Measurements from ENCODE around the gene SECISBP2L. TPM values are rescaled to one million over a fixed set of nuclear protein-coding genes. Genes with fewer than 3 reads are reported as not detected.
A peak's percentile ranks its signal among the peaks of the same experiment; 100 is the strongest.

SECISBP2L gene
- total RNA-seq, 4 donors from 2014 or later = 40.3 to 54.0 (median 44.0) TPM

DNA sequence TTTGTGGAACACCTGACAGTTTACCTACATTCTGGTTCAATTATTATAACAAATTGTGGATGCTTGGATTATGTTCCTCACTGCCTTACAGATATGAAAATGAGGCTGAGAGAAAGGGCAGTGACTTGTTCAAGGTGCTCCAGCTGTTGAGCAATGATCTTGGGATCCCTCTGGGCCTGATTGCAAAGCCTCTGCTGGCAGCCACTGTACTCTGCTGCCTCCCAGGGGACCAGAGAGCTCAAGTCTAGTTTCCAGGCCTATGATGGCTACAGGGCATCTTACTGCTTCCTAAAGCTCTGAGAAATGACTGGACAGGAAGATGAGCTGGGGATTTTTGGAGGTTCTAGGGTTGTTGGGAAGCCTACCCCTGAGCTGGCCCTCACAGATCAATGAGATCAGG lies 80.3 kb downstream of the SECISBP2L start:
- no peaks in the 10 kb centered on the region for H3K36me3 ChIP-seq
- TF ChIP-seq POLR2AphosphoS5 (IDR thresholded peaks at IDR 0.05) (no peak), EP300 (IDR thresholded peaks at IDR 0.05) (no peak), POLR2A (IDR thresholded peaks at IDR 0.05; ENCODE audit: low read depth) (no peak)
- TF ChIP-seq, protein P1, sequence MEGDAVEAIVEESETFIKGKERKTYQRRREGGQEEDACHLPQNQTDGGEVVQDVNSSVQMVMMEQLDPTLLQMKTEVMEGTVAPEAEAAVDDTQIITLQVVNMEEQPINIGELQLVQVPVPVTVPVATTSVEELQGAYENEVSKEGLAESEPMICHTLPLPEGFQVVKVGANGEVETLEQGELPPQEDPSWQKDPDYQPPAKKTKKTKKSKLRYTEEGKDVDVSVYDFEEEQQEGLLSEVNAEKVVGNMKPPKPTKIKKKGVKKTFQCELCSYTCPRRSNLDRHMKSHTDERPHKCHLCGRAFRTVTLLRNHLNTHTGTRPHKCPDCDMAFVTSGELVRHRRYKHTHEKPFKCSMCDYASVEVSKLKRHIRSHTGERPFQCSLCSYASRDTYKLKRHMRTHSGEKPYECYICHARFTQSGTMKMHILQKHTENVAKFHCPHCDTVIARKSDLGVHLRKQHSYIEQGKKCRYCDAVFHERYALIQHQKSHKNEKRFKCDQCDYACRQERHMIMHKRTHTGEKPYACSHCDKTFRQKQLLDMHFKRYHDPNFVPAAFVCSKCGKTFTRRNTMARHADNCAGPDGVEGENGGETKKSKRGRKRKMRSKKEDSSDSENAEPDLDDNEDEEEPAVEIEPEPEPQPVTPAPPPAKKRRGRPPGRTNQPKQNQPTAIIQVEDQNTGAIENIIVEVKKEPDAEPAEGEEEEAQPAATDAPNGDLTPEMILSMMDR (IDR thresholded peaks at IDR 0.05) = no peak
- H3K27ac ChIP-seq (replicated peaks in 1 of 4) = no peak overlapping the region
- H3K9me3 ChIP-seq = no peaks in the 10 kb centered on the region
- H3K4me3 ChIP-seq = no peak overlapping the region
- no peak for DNase-seq (ENCODE audit: extremely low spot score)
- H3K27me3 ChIP-seq = no peaks in the 10 kb centered on the region
- peaks cover 14 to 25% (median 23%) of the 10 kb centered on the region in 4 donors for H3K4me1 ChIP-seq
- intact Hi-C loops (cut with DNase I) = no loop called here

DNA sequence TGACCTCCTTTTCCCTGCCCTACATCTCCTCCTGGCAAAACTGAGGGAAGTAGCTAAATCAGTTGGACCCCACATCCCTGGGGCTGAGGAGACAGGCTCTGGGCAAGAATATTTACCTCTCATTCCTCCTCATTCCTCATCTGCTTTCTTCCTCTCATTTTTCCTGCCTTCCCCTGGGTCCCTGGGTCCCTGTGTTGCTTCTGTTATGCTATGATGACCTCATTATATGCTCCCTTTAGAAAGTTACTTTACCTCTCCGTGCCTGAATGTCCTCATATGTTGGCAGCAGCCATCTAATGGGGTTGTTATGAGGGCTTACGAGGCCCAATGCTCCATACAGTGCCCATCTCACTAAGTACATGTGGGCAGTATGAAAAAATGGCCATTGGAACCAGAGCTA lies 81.3 kb downstream of the SECISBP2L start:
- intact Hi-C loops (cut with DNase I) = loop anchor here (5.0 kb wide), 1 partner anchor 88 kb away; the partner anchor contains the start of gene EID1

DNA sequence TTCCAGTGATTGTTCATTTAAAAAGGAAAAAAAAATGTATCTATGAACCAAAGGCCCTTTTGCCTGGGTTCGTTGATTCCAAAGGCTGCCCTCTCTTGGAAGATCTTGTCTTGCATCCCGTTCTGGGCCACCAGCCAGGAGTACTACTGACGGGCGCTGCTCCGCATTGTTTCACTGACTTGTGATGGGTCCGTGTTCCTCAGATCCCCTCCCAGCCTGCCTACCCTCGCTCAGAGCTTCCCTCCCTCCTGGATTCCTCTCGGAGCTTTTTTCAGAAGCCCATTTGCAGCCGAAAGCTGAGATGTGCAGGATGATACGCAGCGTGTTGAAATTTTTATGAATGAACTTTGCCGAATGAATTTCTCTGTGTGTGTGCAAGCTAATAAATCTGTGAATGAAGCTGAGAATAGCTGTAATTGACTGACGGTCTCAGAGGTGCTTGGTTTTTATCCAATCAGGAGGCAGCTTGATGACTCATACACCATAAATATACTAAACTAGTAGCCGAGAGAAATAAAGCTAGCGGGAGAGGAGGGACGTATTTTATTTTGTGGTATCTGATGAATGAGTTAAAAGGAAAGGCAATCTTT lies 82.6 kb downstream of the SECISBP2L start, which contains the start of gene SHC4:
Gene SHC4 (minus strand): TSS at position 396 of the 590 bp plus-strand sequence. CDS start 904 bp downstream, outside the sequence.
- H3K9me3 ChIP-seq = no peaks in the 10 kb centered on the region
- H3K4me3 ChIP-seq = peak within 1 kb of the TSS; percentile 57 to 63 (median 60)
- intact Hi-C loops (cut with DNase I) = loop anchor here (5.0 kb wide), 1 partner anchor 86 kb away; the partner anchor contains the start of gene EID1
- H3K4me1 ChIP-seq = peaks cover 14 to 25% (median 23%) of the 10 kb centered on the region in 4 donors
- no peak for DNase-seq (ENCODE audit: extremely low spot score)
- TF ChIP-seq POLR2A (IDR thresholded peaks at IDR 0.05; ENCODE audit: low read depth) (no peak), POLR2AphosphoS5 (IDR thresholded peaks at IDR 0.05) (peak in 1 of 2 donors; percentile 22), EP300 (IDR thresholded peaks at IDR 0.05) (no peak)
- TF ChIP-seq, protein P1 (IDR thresholded peaks at IDR 0.05) = peak; percentile 5 to 33 (median 15)
- H3K27ac ChIP-seq (replicated peaks in 1 of 4) = peak within 1 kb of the TSS in 3 of 4 donors; percentile 25 to 47 (median 42)
- no peaks in the 10 kb centered on the region for H3K27me3 ChIP-seq
- H3K36me3 ChIP-seq = no peaks in the 10 kb centered on the region
- under 1% methylated on average over 16 of the region's 16 CpGs for WGBS

More for the DNA sequence above, 81.3 kb downstream of the SECISBP2L start:
- WGBS = 90% methylated on average over 2 of the region's 2 CpGs
- no peak for DNase-seq (ENCODE audit: extremely low spot score)
- peaks cover 14 to 25% (median 23%) of the 10 kb centered on the region in 4 donors for H3K4me1 ChIP-seq
- no peak for TF ChIP-seq POLR2AphosphoS5 (IDR thresholded peaks at IDR 0.05)
- TF ChIP-seq, protein P1 (IDR thresholded peaks at IDR 0.05) = no peak
- no peak for TF ChIP-seq POLR2A (IDR thresholded peaks at IDR 0.05; ENCODE audit: low read depth)
- no peak for TF ChIP-seq EP300 (IDR thresholded peaks at IDR 0.05)
- no peak overlapping the region for H3K27ac ChIP-seq (replicated peaks in 1 of 4)
- H3K36me3 ChIP-seq = no peaks in the 10 kb centered on the region
- no peaks in the 10 kb centered on the region for H3K27me3 ChIP-seq
- no peaks in the 10 kb centered on the region for H3K9me3 ChIP-seq
- no peak overlapping the region for H3K4me3 ChIP-seq

DNA sequence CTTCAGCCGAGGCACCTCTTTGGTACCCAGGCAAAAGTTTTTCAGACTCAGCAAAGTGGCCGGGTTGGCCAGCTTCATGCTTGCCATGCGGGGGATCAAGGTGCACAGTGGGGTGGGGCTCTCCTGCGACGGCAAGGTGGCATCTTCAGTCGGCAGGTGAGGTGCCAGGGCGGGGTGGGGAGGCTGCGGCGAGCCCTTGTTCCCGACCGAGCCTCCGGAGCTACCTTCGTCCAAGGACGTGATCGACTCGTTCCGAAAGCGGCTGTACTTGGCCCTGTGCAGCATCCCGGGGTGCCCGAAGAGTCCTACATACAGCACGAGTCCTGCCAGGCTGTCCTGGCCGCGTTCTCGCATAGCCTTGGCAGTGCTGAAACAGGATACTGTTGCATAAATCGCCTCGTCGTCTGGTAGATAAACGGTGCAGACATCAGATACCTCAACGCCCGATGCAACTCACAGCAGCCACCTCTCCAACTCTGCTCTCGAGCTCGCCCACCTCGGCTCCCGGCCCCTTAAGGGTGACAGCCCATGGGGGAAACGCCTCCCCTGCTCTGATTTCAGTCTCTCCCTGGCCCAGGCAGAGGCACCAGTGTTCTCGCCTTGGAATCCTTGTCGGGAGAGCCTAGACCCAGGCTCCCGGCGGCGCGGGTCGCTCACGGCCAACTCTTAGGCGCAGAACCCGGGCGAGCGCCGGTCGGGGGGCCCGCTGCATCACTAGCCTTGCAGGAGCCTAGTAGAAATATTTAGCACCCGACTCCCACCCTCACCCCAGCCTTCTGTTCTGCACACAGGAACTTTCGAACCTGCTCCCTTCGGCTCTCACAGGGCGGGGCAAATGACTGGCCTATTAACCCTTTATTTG lies 83.4 kb downstream of the SECISBP2L start:
- TF ChIP-seq POLR2A (IDR thresholded peaks at IDR 0.05; ENCODE audit: low read depth) (no peak), POLR2AphosphoS5 (IDR thresholded peaks at IDR 0.05) (no peak), EP300 (IDR thresholded peaks at IDR 0.05) (no peak)
- TF ChIP-seq, protein P1 (IDR thresholded peaks at IDR 0.05) = no peak

More for the DNA sequence above, 83.4 kb downstream of the SECISBP2L start:
- Histone ChIP-seq H3K4me3 (peak overlapping the region; percentile 57 to 63 (median 60)), H3K4me1 (peaks cover 14 to 25% (median 23%) of the 10 kb centered on the region in 4 donors), H3K27ac (replicated peaks in 1 of 4) (peak overlapping the region in 3 of 4 donors; percentile 25 to 47 (median 42)), H3K9me3 (no peaks in the 10 kb centered on the region), H3K36me3 (no peaks in the 10 kb centered on the region), H3K27me3 (no peaks in the 10 kb centered on the region)
- 2% methylated on average over 19 of the region's 54 CpGs for WGBS
- DNase-seq (ENCODE audit: extremely low spot score) = no peak
- intact Hi-C loops (cut with DNase I) = loop anchor here (5.0 kb wide), 1 partner anchor 86 kb away; the partner anchor contains the start of gene EID1

All from esophagus muscularis mucosa (tissue), 4 donors.